Rectal smooth muscle tissue (tissue), 1 donor: ENCODE measurements around the gene SLC35F3.

Experiments
- H3K27ac ChIP-seq: one replicate; pipeline ENCODE4 v1.7.0; 2013; ENCODE audit warnings: low read depth, low read length, inconsistent platforms
- H3K27me3 ChIP-seq: one replicate; pipeline ENCODE4 v1.7.0; 2013; ENCODE audit warnings: low read length; ENCODE audit not compliant: control insufficient read depth, insufficient read depth
- H3K36me3 ChIP-seq: one replicate; pipeline ENCODE4 v1.7.0; 2013; ENCODE audit warnings: low read length; ENCODE audit not compliant: control insufficient read depth, insufficient read depth
- H3K4me1 ChIP-seq: one replicate; pipeline ENCODE4 v1.7.0; 2013; ENCODE audit warnings: low read length; ENCODE audit not compliant: control insufficient read depth, insufficient read depth
- H3K4me3 ChIP-seq: one replicate; pipeline ENCODE4 v1.7.0; 2013; ENCODE audit warnings: low read length
- H3K9ac ChIP-seq: one replicate; pipeline ENCODE4 v1.7.0; 2013; ENCODE audit warnings: low read length

SLC35F3 gene

GRCh38 chr1:234096161-234096770 lies 191.8 kb downstream of the SLC35F3 start:
- H3K36me3 ChIP-seq: no peaks in the 10 kb centered on the region
- H3K4me1 ChIP-seq: no peaks in the 10 kb centered on the region
- no peak overlapping the region for H3K9ac ChIP-seq
- H3K27ac ChIP-seq: no peak overlapping the region
- H3K27me3 ChIP-seq: no peaks in the 10 kb centered on the region
- no peak overlapping the region for H3K4me3 ChIP-seq

DNA sequence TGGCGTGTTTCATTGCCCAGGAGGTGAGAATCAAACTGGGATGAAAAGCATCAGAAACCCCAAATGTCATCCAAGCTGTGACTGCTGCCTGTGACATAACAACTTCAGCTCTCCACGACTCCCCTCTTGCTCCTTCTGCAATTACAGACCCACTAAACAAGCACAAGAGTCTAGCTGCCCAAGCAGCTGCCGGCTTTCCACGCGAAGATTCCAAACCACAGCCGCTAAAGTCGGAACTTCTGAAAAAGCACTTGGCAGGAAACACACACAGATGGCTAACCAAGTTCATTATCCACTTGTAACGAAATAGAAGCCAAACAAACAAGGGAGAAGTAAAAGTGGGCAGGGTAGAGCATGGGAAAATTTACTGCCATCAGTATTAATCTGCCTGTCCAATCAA lies 198.1 kb downstream of the SLC35F3 start:
- H3K27me3 ChIP-seq: no peaks in the 10 kb centered on the region
- H3K4me1 ChIP-seq: no peaks in the 10 kb centered on the region
- no peaks in the 10 kb centered on the region for H3K36me3 ChIP-seq
- H3K27ac ChIP-seq: no peak overlapping the region
- H3K9ac ChIP-seq: no peak overlapping the region
- H3K4me3 ChIP-seq: no peak overlapping the region

- H3K4me3 ChIP-seq: no peak overlapping the region
- H3K4me1 ChIP-seq: no peaks in the 10 kb centered on the region
- H3K27me3 ChIP-seq: no peaks in the 10 kb centered on the region
- H3K36me3 ChIP-seq: no peaks in the 10 kb centered on the region
- no peak overlapping the region for H3K27ac ChIP-seq
- H3K9ac ChIP-seq: no peak overlapping the region
Measured at GRCh38 chr1:234103198-234103597, 198.7 kb downstream of the SLC35F3 start.

GRCh38 chr1:234106032-234106431 lies 201.6 kb downstream of the SLC35F3 start:
- no peaks in the 10 kb centered on the region for H3K36me3 ChIP-seq
- no peaks in the 10 kb centered on the region for H3K27me3 ChIP-seq
- no peak overlapping the region for H3K9ac ChIP-seq

DNA sequence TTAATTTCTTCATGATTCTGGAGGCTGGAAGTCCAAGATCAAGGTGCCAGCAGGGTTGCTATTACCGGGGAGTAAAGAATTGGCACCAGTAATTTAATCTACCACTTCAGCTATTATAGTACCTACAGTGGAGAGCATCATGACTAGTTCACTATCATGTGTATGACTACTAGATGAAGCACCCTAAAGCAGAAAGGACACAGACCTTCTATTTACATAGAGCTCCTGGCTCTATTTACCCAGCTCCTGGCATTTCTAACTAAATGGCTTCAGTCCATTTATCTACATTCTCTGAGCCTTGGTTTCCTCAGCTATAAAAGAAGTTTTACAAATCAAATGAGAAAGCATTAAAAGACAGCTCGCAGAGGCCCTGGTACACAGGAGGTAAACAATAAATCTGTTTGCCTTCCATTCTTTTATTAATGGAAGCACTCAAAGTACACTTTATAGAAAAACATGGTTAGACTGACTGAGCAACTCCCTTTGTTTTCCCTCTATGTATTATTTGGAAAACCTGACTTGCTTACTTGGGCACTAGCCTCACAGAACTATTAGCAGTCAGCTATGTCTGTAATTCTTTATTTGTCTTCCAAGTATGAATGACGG lies 203.0 kb downstream of the SLC35F3 start:
- no peaks in the 10 kb centered on the region for H3K4me1 ChIP-seq
- no peak overlapping the region for H3K4me3 ChIP-seq
- H3K27me3 ChIP-seq: no peaks in the 10 kb centered on the region
- no peak overlapping the region for H3K27ac ChIP-seq
- H3K9ac ChIP-seq: no peak overlapping the region
- H3K36me3 ChIP-seq: no peaks in the 10 kb centered on the region

More at GRCh38 chr1:234106032-234106431, 201.6 kb downstream of the SLC35F3 start:
- H3K4me1 ChIP-seq: no peaks in the 10 kb centered on the region
- no peak overlapping the region for H3K27ac ChIP-seq
- no peak overlapping the region for H3K4me3 ChIP-seq

- Histone ChIP-seq H3K27ac (no peak overlapping the region), H3K9ac (no peak overlapping the region), H3K4me1 (no peaks in the 10 kb centered on the region), H3K36me3 (no peaks in the 10 kb centered on the region), H3K4me3 (no peak overlapping the region), H3K27me3 (no peaks in the 10 kb centered on the region)
Measured at GRCh38 chr1:234108921-234109320, 204.4 kb downstream of the SLC35F3 start.

GRCh38 chr1:234109840-234110239 lies 205.4 kb downstream of the SLC35F3 start:
- H3K9ac ChIP-seq: no peak overlapping the region
- no peaks in the 10 kb centered on the region for H3K27me3 ChIP-seq
- H3K36me3 ChIP-seq: no peaks in the 10 kb centered on the region
- H3K27ac ChIP-seq: no peak overlapping the region
- H3K4me3 ChIP-seq: no peak overlapping the region
- no peaks in the 10 kb centered on the region for H3K4me1 ChIP-seq

- Histone ChIP-seq H3K27me3 (no peaks in the 10 kb centered on the region), H3K4me3 (no peak overlapping the region), H3K9ac (no peak overlapping the region), H3K27ac (no peak overlapping the region), H3K4me1 (no peaks in the 10 kb centered on the region), H3K36me3 (no peaks in the 10 kb centered on the region)
Measured at GRCh38 chr1:234111458-234112142, 207.1 kb downstream of the SLC35F3 start.

DNA sequence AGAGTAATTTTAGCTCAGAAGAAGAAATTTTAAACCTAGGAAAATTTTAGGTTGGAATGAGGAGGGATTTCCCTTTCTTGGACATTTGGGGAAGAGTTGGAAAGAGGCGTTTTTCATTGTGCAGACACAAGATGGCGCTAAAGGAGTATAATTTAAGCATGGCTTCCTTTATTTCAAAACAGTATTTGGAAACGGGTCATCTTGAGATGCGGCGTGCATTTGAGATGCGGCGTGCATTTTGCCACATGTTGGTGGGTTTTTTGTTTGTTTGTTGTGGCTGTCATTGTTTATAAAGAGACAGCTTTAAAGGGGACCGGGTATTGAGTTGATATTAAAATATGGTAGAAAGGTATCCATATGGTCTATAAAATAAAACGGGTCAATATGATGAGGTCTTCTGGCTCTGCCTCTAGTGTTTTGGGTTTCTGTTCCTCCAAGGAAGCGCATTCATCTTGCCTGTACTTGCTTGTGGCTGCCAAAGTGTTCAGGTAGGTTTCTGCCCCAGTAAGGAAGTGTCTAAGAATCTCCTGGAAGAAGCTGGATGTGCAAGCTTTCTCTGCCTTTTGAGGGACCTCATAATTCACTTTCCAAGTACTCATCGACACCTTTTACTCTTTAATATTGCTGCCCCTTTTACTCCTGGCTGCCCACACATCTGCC lies 210.3 kb downstream of the SLC35F3 start:
- H3K27me3 ChIP-seq: no peaks in the 10 kb centered on the region
- H3K9ac ChIP-seq: no peak overlapping the region
- H3K36me3 ChIP-seq: no peaks in the 10 kb centered on the region
- no peak overlapping the region for H3K27ac ChIP-seq
- no peak overlapping the region for H3K4me3 ChIP-seq
- H3K4me1 ChIP-seq: no peaks in the 10 kb centered on the region

GRCh38 chr1:234118911-234119310 lies 214.4 kb downstream of the SLC35F3 start:
- Histone ChIP-seq H3K36me3 (no peaks in the 10 kb centered on the region), H3K27me3 (no peaks in the 10 kb centered on the region), H3K9ac (no peak overlapping the region), H3K4me1 (no peaks in the 10 kb centered on the region), H3K4me3 (no peak overlapping the region), H3K27ac (no peak overlapping the region)

- no peak overlapping the region for H3K4me3 ChIP-seq
- H3K9ac ChIP-seq: no peak overlapping the region
- no peaks in the 10 kb centered on the region for H3K27me3 ChIP-seq
- H3K4me1 ChIP-seq: no peaks in the 10 kb centered on the region
- no peak overlapping the region for H3K27ac ChIP-seq
- no peaks in the 10 kb centered on the region for H3K36me3 ChIP-seq
Measured at GRCh38 chr1:234119431-234119830, 215.0 kb downstream of the SLC35F3 start.

- Histone ChIP-seq H3K9ac (no peak overlapping the region), H3K27ac (no peak overlapping the region), H3K36me3 (no peaks in the 10 kb centered on the region), H3K27me3 (no peaks in the 10 kb centered on the region), H3K4me3 (no peak overlapping the region), H3K4me1 (no peaks in the 10 kb centered on the region)
Measured at GRCh38 chr1:234120327-234120944, 216.0 kb downstream of the SLC35F3 start.
